SW480 (cell line): ENCODE results near the gene ENTPD1.
A peak's percentile ranks its signal among the peaks of the same experiment; 100 is the strongest.
"Not testable (repeated sequence)": the region's sequence is repeated elsewhere in the genome, so short reads cannot be mapped to it uniquely, and the experiment has no call there.

Experiments
- DNase-seq: peaks from one replicate; pipeline ENCODE4 v3.0.0-alpha.2; 2016; ENCODE audit warnings: low spot score

ENTPD1 gene

GRCh38 chr10:95758351-95759025 is 2.5 kb downstream of the ENTPD1 start:
- peak; percentile 5 for DNase-seq

GRCh38 chr10:95759233-95759826 is 3.4 kb downstream of the ENTPD1 start:
- no peak for DNase-seq

GRCh38 chr10:95761939-95762492 is 6.1 kb downstream of the ENTPD1 start:
- DNase-seq: no peak

- DNase-seq: no peak
Observed at GRCh38 chr10:95767884-95768556, 12.1 kb downstream of the ENTPD1 start.

GRCh38 chr10:95770084-95770720 is 14.2 kb downstream of the ENTPD1 start:
- no peak for DNase-seq

GRCh38 chr10:95773454-95773853 is 17.5 kb downstream of the ENTPD1 start:
- DNase-seq: not testable (repeated sequence)

- DNase-seq: not testable (repeated sequence)
Observed at GRCh38 chr10:95777638-95778037, 21.7 kb downstream of the ENTPD1 start.

GRCh38 chr10:95782318-95782717 is 26.4 kb downstream of the ENTPD1 start:
- DNase-seq: no peak

- DNase-seq: no peak
Observed at GRCh38 chr10:95783741-95784140, 27.8 kb downstream of the ENTPD1 start.

GRCh38 chr10:95784279-95784913 is 28.4 kb downstream of the ENTPD1 start:
- DNase-seq: no peak

- DNase-seq: no peak
Observed at GRCh38 chr10:95785317-95785716, 29.4 kb downstream of the ENTPD1 start.

GRCh38 chr10:95785942-95786669 is 30.1 kb downstream of the ENTPD1 start:
- DNase-seq: no peak

- DNase-seq: no peak
Observed at GRCh38 chr10:95787447-95787846, 31.5 kb downstream of the ENTPD1 start.

GRCh38 chr10:95788830-95789229 is 32.9 kb downstream of the ENTPD1 start:
- DNase-seq: no peak

GRCh38 chr10:95789902-95790301 is 33.9 kb downstream of the ENTPD1 start:
- no peak for DNase-seq

- peak; percentile 4 for DNase-seq
Observed at GRCh38 chr10:95790982-95791381, 35.0 kb downstream of the ENTPD1 start.

GRCh38 chr10:95791425-95791979 is 35.5 kb downstream of the ENTPD1 start:
- DNase-seq: no peak

- no peak for DNase-seq
Observed at GRCh38 chr10:95792211-95792780, 36.3 kb downstream of the ENTPD1 start.

GRCh38 chr10:95792874-95793285 is 36.9 kb downstream of the ENTPD1 start:
- DNase-seq: no peak

GRCh38 chr10:95793401-95794045 is 37.6 kb downstream of the ENTPD1 start:
- DNase-seq: no peak
